GM21529 (cell line): ENCODE measurements around the gene CRY2.
"Not testable (repeated sequence)": the region's sequence is repeated elsewhere in the genome, so short reads cannot be mapped to it uniquely, and the experiment has no call there.

Source experiments
- ATAC-seq: cut with Tn5 transposase; IDR thresholded peaks from one replicate; pipeline ENCODE4 v1.9.1; 2021; ENCODE audit not compliant: unreplicated experiment

CRY2 gene

GRCh38 chr11:45846974-45847910 is at the start of gene CRY2:
Gene CRY2, plus strand, starts transcription at chr11:45847475. Its CDS starts 16 bp downstream, at chr11:45847491.
- peak; percentile 91 for ATAC-seq

DNA sequence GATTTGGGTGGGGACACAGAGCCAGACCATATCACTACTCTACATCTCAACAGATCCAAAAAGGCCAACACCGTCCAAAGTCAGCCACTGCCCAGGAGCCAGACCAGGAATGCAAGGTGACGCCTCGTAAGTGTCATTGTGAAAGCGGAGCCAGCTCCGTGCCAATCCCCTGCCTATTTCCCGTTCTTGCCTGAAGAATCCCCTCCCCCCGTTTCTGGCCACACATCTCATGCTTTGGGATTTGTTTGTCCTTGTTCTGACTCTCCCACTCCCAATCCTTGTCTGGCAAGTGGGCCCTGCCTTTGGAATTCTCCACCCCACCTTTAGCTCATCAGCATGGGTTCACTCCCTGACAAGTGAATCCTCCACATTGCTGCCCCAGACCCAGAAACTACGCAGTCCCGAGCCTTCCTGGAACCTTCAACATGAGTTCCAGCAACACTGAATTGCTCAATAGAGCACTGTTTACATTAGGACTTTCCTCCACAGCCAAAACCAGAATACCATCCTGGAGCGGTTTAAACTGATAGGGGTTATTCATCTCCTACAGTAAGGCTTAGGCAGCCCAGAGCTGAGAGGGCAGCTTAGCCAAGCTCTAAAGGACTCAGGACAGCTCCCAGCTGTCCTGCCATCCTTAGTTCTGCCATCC is 48.4 kb upstream of the CRY2 start:
- ATAC-seq: no peak

GRCh38 chr11:45799562-45799961 is 47.7 kb upstream of the CRY2 start:
- no peak for ATAC-seq

DNA sequence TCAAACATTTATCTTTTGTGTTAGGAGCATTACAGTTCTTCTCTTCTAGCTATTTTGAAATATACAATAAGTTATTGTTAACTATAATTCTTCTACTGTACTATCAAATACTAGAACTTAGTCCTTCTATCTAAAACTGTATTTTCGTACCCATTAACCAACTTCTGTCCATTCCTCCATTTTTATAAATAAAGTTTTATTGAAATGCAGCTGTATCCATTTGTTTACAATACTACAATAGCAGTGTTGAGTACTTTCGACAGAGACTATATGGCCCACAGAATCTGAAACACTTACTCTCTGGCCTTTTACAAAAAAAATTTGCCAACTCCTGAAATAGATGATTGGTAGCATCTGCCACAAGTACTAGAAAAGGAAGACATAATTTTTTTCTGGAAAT is 47.0 kb upstream of the CRY2 start:
- ATAC-seq: no peak

GRCh38 chr11:45801723-45802315 is 45.5 kb upstream of the CRY2 start:
- ATAC-seq: no peak

DNA sequence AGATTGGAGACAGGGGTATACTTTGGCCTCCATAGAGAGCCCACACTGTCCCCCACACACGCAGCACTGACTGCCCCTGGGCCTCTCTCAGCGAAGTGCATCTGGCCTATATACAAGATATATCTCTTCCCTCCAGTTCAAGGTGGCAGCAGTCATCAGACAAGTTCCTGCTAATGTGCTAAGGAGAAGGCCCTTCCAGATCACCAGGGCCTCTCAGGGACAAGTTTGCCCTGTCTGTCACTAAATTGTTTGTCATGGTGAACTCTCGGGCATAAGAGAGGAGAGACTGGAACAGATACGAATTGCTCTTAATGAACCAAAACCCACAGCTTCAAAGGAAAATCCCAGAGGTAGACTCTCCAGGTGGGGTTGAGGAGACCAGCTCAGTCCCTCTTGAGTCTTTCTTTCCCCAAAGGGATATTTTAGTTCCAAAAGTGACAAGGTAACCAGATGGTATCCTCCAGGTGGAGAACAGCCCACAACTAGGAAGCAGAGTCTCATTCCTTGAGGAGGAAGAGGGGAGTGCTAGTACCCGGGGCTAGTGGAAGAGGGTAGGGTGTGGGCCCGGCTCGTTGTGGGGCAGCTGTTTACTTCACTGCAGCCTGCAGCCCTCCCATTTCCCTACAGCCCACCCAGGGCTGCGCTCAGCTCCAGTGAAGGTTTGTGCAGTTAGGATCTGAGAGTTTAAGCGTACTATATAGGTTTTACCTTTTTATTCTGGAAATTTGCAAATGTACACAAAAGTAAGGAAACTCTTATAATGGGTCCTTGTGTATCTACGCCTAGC is 44.6 kb upstream of the CRY2 start:
- ATAC-seq: no peak

DNA sequence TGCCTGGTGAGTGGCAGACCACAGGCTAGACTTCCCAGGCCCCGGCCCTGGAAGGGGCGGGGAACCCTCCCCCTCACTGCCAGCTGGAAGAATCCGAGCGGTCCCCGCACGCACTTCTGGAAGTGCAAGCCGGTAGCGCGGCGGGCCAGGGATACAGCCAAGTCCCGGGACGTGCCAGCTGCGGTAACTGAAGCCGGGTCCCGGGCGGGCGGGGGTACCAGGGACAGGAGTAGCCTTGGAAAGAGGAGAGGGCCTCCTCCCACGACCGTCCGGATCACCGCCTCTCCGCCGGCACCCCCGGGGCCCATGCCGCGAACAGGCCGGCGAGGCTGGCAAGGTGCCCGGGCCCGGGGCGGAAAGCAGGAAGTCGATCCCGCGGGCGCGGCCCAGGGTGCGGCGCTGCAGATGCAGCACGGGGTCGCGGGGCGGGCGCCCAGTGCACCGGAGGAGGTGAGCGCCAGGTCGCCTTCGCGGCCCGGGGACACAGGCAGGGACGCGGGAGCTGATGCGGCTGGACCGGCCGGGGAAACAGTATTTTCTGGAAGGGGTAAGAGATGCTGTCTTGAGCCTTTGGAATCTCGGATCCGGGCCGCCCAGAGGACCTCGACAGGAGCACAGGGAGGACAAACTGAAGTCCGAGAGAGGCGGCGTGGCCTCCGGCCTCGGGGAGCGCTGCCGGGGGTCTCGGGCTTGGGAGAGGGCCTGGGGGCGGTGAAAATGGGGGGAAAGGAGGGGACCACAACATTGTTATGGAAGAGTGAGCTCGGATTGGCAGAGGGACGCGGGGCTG is 43.1 kb upstream of the CRY2 start:
- ATAC-seq: peak; percentile 38

- peak; percentile 92 for ATAC-seq
Measured at GRCh38 chr11:45804761-45805304, 42.4 kb upstream of the CRY2 start, which contains the start of gene SLC35C1. Gene SLC35C1, plus strand, starts transcription at chr11:45805149. Its CDS starts 653 bp downstream, at chr11:45805802.

DNA sequence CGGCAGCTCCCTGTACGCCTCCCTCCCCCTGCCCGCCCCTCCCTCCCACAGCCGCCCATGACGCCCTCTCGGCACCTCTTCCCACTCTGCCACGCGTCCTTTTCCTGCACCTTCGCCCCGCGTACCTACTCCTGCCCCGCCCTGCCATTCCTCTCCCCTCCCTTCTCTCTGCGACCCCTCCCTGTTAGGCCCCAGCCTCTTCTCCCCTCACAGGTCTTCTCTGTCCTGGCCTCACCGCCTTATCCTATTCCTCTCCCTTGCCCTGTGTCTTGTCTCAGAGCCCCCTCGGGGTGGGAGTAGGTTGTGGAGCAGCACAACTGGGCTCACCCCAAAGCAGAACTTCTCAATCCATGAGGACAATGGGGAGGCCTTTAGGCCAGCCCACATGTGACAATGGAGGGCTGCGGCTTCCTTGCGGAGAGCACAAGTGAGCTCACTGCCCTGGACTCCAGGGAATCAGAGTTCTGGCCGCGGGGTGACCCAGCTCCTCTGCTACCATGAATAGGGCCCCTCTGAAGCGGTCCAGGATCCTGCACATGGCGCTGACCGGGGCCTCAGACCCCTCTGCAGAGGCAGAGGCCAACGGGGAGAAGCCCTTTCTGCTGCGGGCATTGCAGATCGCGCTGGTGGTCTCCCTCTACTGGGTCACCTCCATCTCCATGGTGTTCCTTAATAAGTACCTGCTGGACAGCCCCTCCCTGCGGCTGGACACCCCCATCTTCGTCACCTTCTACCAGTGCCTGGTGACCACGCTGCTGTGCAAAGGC is 41.8 kb upstream of the CRY2 start:
- ATAC-seq: peak; percentile 30

- ATAC-seq: no peak
Measured at GRCh38 chr11:45806072-45806933, 41.0 kb upstream of the CRY2 start.

DNA sequence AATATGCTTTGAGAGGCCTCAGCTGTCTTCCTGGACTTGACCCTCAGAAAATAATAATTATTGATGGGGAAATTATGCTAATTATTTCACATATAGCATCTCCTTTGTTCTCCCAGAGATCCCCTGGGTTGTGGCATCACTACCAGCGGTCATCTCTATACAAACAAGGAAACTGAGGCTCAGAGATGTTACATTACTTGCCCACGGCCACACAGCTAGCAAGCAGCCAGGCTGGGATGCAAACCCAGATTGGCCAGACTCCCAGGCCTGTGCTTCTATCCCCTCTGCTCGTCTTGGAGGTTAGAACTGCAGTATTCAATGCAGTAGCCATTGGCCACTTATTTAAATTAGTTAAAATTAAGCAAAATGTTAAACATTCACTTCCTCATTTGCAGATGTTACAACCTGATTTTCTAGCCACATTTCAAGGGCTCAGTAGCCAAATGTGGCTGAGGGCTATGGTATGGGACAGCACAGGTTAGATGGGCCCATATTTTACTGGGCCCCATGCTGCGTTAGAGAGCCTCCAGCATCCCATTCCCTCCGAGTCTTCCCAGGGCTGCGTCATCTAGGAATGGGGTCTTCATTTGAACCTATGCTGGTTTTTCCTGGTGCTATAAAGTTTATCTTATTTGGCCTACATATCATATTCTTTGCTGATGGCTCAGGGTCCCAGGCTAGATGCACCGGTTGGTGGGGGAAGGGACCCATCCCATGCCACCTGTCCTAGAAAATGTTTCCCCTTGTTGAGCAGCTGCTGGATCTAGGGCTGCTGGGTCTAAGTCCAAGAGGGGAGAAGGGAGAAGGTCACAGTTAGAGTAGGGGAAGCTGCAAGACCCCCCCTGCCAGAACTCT is 40.1 kb upstream of the CRY2 start:
- no peak for ATAC-seq

DNA sequence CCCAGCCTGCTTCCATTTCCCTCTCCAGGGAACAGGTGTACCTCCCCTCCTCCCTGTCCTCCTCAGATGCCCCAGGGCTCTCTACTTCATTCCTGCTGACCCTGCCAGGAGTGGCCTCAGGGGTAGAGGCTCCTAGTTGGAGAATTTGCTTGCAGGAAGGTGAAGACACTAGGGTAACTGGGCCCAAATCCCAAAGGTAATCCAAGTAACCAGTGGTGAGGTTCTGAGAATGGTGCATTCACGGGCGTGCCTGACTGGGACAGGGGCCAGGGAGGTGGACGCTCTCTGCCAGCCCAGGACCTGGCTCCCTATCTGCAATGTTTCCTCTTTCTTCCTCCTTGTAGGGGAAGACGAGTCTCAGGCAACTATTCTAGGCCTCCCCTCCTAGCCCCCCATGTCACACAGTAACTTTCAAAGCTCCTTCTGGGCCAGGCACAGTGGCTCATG is 39.5 kb upstream of the CRY2 start:
- no peak for ATAC-seq

GRCh38 chr11:45808427-45808826 is 38.8 kb upstream of the CRY2 start:
- not testable (repeated sequence) for ATAC-seq

- no peak for ATAC-seq
Measured at GRCh38 chr11:45809456-45810395, 37.5 kb upstream of the CRY2 start.

DNA sequence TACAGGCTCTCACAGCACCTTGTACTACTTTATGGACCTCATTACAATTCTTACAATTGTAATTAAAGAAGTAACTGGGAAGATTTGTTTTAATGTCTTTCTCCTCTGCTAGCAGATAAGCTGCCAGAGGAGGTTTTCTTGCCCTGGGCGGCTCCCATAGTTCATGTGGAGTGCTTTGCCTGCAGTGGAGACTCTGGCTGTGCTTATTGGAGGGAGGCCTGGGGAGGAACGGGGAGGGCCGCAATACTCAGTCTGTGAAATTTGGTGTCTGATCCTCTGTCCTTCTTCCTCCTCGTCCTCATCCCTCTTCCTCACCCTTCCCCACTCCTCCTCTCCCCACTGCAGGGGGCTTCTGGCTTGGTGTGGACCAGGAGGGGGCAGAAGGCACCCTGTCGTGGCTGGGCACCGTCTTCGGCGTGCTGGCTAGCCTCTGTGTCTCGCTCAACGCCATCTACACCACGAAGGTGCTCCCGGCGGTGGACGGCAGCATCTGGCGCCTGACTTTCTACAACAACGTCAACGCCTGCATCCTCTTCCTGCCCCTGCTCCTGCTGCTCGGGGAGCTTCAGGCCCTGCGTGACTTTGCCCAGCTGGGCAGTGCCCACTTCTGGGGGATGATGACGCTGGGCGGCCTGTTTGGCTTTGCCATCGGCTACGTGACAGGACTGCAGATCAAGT is 36.7 kb upstream of the CRY2 start:
- no peak for ATAC-seq

DNA sequence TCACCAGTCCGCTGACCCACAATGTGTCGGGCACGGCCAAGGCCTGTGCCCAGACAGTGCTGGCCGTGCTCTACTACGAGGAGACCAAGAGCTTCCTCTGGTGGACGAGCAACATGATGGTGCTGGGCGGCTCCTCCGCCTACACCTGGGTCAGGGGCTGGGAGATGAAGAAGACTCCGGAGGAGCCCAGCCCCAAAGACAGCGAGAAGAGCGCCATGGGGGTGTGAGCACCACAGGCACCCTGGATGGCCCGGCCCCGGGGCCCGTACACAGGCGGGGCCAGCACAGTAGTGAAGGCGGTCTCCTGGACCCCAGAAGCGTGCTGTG is 36.2 kb upstream of the CRY2 start:
- no peak for ATAC-seq
